ENCODE data around the gene BRD2. TPM values are rescaled to one million over a fixed set of nuclear protein-coding genes. Genes with fewer than 3 reads are reported as not detected.

The BRD2 gene
- total RNA-seq, 1 donor from 2014 or later: 234 TPM

DNA sequence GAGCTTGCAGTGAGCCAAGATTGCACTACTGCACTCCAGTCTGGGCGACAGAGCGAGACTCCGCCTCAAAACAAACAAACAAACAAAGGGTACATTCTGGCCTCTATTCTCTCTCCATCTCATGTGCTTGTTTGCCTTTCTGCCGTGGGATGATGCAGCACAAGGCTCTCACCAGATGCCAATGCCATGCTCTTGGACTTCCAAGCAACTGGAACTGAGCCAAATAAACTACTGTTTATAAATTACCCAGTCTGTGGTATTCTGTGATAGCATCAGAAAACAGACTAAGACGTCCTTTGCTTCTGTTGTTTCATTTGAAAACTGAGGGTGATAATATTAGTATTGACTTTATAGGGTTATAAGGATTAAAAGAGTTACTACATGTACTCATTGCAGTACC is 3.6 kb upstream of the BRD2 start:
- no peak overlapping the region for H2AFZ ChIP-seq (ENCODE audit: low read depth, low read length)
- Mint-ChIP-seq H3K4me3 (ENCODE audit: unreplicated experiment) (no peak overlapping the region), H3K36me3 (ENCODE audit: low read depth, unreplicated experiment) (no peaks in the 10 kb centered on the region), H3K27ac (ENCODE audit: unreplicated experiment) (no peak overlapping the region), H3K27me3 (ENCODE audit: low read depth, unreplicated experiment) (no peaks in the 10 kb centered on the region), H3K9me3 (ENCODE audit: unreplicated experiment) (no peaks in the 10 kb centered on the region), H3K4me1 (ENCODE audit: low read depth, unreplicated experiment) (peaks cover 21% of the 10 kb centered on the region)
- H3K4me3 ChIP-seq (ENCODE audit: insufficient read depth, low read depth, low read length): no peak overlapping the region
- FAIRE-seq (no peak), DNase-seq (ENCODE audit: low read depth) (no peak)
- H3K4me1 ChIP-seq (ENCODE audit: insufficient read depth, low read length): peaks cover 13% of the 10 kb centered on the region
- TF ChIP-seq, protein P1, sequence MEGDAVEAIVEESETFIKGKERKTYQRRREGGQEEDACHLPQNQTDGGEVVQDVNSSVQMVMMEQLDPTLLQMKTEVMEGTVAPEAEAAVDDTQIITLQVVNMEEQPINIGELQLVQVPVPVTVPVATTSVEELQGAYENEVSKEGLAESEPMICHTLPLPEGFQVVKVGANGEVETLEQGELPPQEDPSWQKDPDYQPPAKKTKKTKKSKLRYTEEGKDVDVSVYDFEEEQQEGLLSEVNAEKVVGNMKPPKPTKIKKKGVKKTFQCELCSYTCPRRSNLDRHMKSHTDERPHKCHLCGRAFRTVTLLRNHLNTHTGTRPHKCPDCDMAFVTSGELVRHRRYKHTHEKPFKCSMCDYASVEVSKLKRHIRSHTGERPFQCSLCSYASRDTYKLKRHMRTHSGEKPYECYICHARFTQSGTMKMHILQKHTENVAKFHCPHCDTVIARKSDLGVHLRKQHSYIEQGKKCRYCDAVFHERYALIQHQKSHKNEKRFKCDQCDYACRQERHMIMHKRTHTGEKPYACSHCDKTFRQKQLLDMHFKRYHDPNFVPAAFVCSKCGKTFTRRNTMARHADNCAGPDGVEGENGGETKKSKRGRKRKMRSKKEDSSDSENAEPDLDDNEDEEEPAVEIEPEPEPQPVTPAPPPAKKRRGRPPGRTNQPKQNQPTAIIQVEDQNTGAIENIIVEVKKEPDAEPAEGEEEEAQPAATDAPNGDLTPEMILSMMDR (IDR thresholded peaks at IDR 0.05; ENCODE audit: insufficient read depth, low read depth, low read length): no peak
- TF ChIP-seq EZH2 (IDR thresholded peaks at IDR 0.05; ENCODE audit: insufficient read depth, low read length): no peak
- H3K27me3 ChIP-seq (ENCODE audit: insufficient read depth, low read length): no peaks in the 10 kb centered on the region
- no peaks in the 10 kb centered on the region for H3K9me3 ChIP-seq (ENCODE audit: insufficient read depth, low read depth, low read length)
- peaks cover 26% of the 10 kb centered on the region for H3K79me2 ChIP-seq (ENCODE audit: insufficient read depth, low read length)
- H3K27ac ChIP-seq (ENCODE audit: low read depth, low read length): no peak overlapping the region
- H3K4me2 ChIP-seq (ENCODE audit: low read length): no peak overlapping the region
- H4K20me1 ChIP-seq (ENCODE audit: insufficient read depth, low read length): no peaks in the 10 kb centered on the region
- H3K9ac ChIP-seq (ENCODE audit: low read length): no peak overlapping the region
- no peaks in the 10 kb centered on the region for H3K36me3 ChIP-seq (ENCODE audit: insufficient read depth, low read length)

DNA sequence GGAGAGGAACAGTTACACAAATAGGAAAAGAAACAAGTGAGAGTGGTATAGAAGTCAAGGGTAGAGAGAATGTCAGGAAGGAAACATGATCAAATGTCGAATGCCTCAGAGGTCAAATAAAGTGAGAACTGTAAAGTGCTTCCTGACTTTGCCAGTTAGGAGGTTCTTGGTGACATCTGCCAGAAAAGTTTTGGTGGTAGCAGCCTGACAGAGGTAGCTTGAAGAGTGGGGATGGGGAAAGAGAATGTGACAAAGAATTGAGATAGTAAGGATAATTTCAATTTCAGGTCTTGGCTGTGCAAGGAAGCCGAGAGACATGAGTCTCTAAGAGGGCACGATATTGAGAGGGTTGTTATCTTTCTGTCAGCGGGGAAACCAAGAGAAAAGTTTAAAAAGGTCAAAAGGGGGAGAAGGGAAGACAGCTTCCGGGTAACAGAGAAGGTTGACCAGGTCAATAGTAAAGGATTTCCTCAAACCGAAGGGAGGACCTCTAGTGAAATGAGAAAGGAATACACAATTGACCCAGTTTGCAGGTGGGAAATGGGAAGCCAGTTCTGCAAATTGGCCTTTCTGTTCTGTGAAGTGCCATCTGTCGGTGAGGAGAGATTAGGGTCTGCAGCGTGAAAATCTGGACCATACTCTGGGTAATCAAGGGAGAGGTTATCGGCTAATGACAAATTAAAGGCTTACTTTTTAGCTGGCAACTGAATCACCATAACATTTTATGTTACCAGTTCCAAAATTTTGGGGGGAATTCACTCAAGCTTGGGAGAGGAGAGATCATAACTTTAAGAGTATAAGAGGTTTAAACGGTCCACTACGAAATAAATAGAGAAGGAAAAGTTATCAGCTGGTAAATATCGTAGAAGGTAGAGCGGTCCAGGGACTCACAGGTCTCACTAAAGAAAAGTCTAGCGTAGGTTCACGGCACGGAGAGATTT is 973 bp upstream of the BRD2 start:
- no peaks in the 10 kb centered on the region for H3K9me3 ChIP-seq (ENCODE audit: insufficient read depth, low read depth, low read length)
- no peaks in the 10 kb centered on the region for H3K27me3 ChIP-seq (ENCODE audit: insufficient read depth, low read length)
- H3K36me3 Mint-ChIP-seq (ENCODE audit: low read depth, unreplicated experiment): peaks cover 4% of the 10 kb centered on the region
- peak overlapping the region; percentile 94 for H3K4me2 ChIP-seq (ENCODE audit: low read length)
- peaks cover 19% of the 10 kb centered on the region for H3K4me1 Mint-ChIP-seq (ENCODE audit: low read depth, unreplicated experiment)
- H3K9me3 Mint-ChIP-seq (ENCODE audit: unreplicated experiment): no peaks in the 10 kb centered on the region
- H3K27me3 Mint-ChIP-seq (ENCODE audit: low read depth, unreplicated experiment): no peaks in the 10 kb centered on the region
- peak overlapping the region; percentile 86 for H3K4me3 ChIP-seq (ENCODE audit: insufficient read depth, low read depth, low read length)
- TF ChIP-seq, protein P1 (IDR thresholded peaks at IDR 0.05; ENCODE audit: insufficient read depth, low read depth, low read length): peak; percentile 58
- no peak for TF ChIP-seq EZH2 (IDR thresholded peaks at IDR 0.05; ENCODE audit: insufficient read depth, low read length)
- DNase-seq (ENCODE audit: low read depth) (peak; percentile 34), FAIRE-seq (no peak)
- H3K4me1 ChIP-seq (ENCODE audit: insufficient read depth, low read length): peaks cover 13% of the 10 kb centered on the region
- H3K27ac Mint-ChIP-seq (ENCODE audit: unreplicated experiment): peak overlapping the region; percentile 75
- H3K27ac ChIP-seq (ENCODE audit: low read depth, low read length): peak overlapping the region; percentile 100
- H3K9ac ChIP-seq (ENCODE audit: low read length): peak overlapping the region; percentile 99
- H3K4me3 Mint-ChIP-seq (ENCODE audit: unreplicated experiment): peak overlapping the region; percentile 91
- H3K36me3 ChIP-seq (ENCODE audit: insufficient read depth, low read length): no peaks in the 10 kb centered on the region
- H2AFZ ChIP-seq (ENCODE audit: low read depth, low read length): peak overlapping the region; percentile 84
- peaks cover 36% of the 10 kb centered on the region for H3K79me2 ChIP-seq (ENCODE audit: insufficient read depth, low read length)
- peaks cover 4% of the 10 kb centered on the region for H4K20me1 ChIP-seq (ENCODE audit: insufficient read depth, low read length)

Measured in astrocyte (in vitro differentiated cells and primary cell).